Mesendoderm (in vitro differentiated cells): Measurements from ENCODE around the gene IL2RA.

Experiments
- DNase-seq: peaks from one replicate; pipeline ENCODE4 v3.0.0; 2013
- H2AK5ac ChIP-seq: 2 replicates; pipeline ENCODE4 v1.6.1; 2013; ENCODE audit warnings: low read length, inconsistent platforms
- H2BK120ac ChIP-seq: 2 replicates; pipeline ENCODE4 v1.6.1; 2013; ENCODE audit warnings: low read depth, mild to moderate bottlenecking, low read length, moderate library complexity, mixed read lengths
- H2BK15ac ChIP-seq: replicated peaks from 2 replicates; pipeline ENCODE4 v1.6.1; 2013; ENCODE audit warnings: low read depth, mild to moderate bottlenecking, moderate library complexity
- H2BK5ac ChIP-seq: 2 replicates; pipeline ENCODE4 v1.6.1; 2013; ENCODE audit warnings: low read length, inconsistent platforms
- H3K18ac ChIP-seq: 2 replicates; pipeline ENCODE4 v1.6.1; 2013; ENCODE audit warnings: mild to moderate bottlenecking, low read length, mixed read lengths
- H3K23ac ChIP-seq: one replicate; pipeline ENCODE4 v1.6.1; 2013; ENCODE audit warnings: low read length
- H3K27ac ChIP-seq: 2 replicates; pipeline ENCODE4 v1.5.1; 2013; ENCODE audit warnings: low read depth, mild to moderate bottlenecking, inconsistent platforms, low read length, moderate library complexity
- H3K27me3 ChIP-seq: 2 replicates; pipeline ENCODE4 v1.6.1; 2013; ENCODE audit warnings: low read length, control low read depth, mild to moderate bottlenecking, inconsistent platforms; ENCODE audit not compliant: insufficient read depth, poor library complexity
- H3K36me3 ChIP-seq: 2 replicates; pipeline ENCODE4 v1.6.1; 2013; ENCODE audit warnings: low read length, inconsistent platforms; ENCODE audit not compliant: control insufficient read depth, insufficient read depth
- H3K4ac ChIP-seq: one replicate; pipeline ENCODE4 v1.6.1; 2013; ENCODE audit warnings: low read depth, mild to moderate bottlenecking, low read length, moderate library complexity
- H3K4me1 ChIP-seq: 2 replicates; pipeline ENCODE4 v1.6.1; 2013; ENCODE audit warnings: low read depth, low read length, inconsistent platforms; ENCODE audit not compliant: control insufficient read depth
- H3K4me2 ChIP-seq: 2 replicates; pipeline ENCODE4 v1.6.1; 2013; ENCODE audit warnings: low read length
- H3K4me3 ChIP-seq: 2 replicates; pipeline ENCODE4 v1.5.1; 2013; ENCODE audit warnings: mild to moderate bottlenecking, low read length
- H3K56ac ChIP-seq: one replicate; pipeline ENCODE4 v1.6.1; 2013; ENCODE audit warnings: low read length
- H3K79me1 ChIP-seq: 2 replicates; pipeline ENCODE4 v1.6.1; 2013; ENCODE audit warnings: low read length, inconsistent platforms
- H3K79me2 ChIP-seq: 2 replicates; pipeline ENCODE4 v1.6.1; 2013; ENCODE audit warnings: mild to moderate bottlenecking, low read length; ENCODE audit not compliant: control insufficient read depth, insufficient read depth
- H3K9ac ChIP-seq: 2 replicates; pipeline ENCODE4 v1.6.1; 2013; ENCODE audit warnings: low read length, inconsistent platforms
- H4K5ac ChIP-seq: one replicate; pipeline ENCODE4 v1.6.1; 2013; ENCODE audit warnings: low read length
- H4K8ac ChIP-seq: one replicate; pipeline ENCODE4 v1.6.1; 2013; ENCODE audit warnings: low read depth, mild to moderate bottlenecking, control low read depth, low read length, moderate library complexity
- WGBS: extraction: QIAGEN DNeasy Blood & Tissue Kit; methylation state at CpG from one replicate; pipeline ENCODE4 v1.1.7; 2013; ENCODE audit warnings: low lambda C conversion rate, missing lambda C conversion rate; ENCODE audit not compliant: insufficient coverage; ENCODE audit errors: extremely low coverage; 5-methylcytosine and 5-hydroxymethylcytosine counted together

Gene IL2RA

GRCh38 chr10:6097063-6097462, 34.9 kb upstream of the IL2RA start:
- no peak overlapping the region for H2BK5ac ChIP-seq
- H3K4me2 ChIP-seq = no peak overlapping the region
- H3K4me3 ChIP-seq = no peak overlapping the region
- no peak overlapping the region for H4K5ac ChIP-seq
- peaks cover 49% of the 10 kb centered on the region for H3K79me2 ChIP-seq
- peak; percentile 59 for DNase-seq
- no peak overlapping the region for H3K18ac ChIP-seq
- no peak overlapping the region for H4K8ac ChIP-seq
- no peak overlapping the region for H3K56ac ChIP-seq
- H3K9ac ChIP-seq = no peak overlapping the region
- H3K36me3 ChIP-seq = peaks cover 2% of the 10 kb centered on the region
- peaks cover 5% of the 10 kb centered on the region for H3K79me1 ChIP-seq
- H3K27me3 ChIP-seq = no peaks in the 10 kb centered on the region
- H2BK120ac ChIP-seq = no peak overlapping the region
- H3K4me1 ChIP-seq = no peaks in the 10 kb centered on the region
- no peak overlapping the region for H3K4ac ChIP-seq
- H3K23ac ChIP-seq = no peak overlapping the region
- no peak overlapping the region for H2BK15ac ChIP-seq
- H2AK5ac ChIP-seq = no peak overlapping the region
- H3K27ac ChIP-seq = no peak overlapping the region
- no CpG with 5 or more reads among the region's 5 CpGs for WGBS

GRCh38 chr10:6095810-6096570, 33.8 kb upstream of the IL2RA start:
- H2BK5ac ChIP-seq = no peak overlapping the region

GRCh38 chr10:6092731-6093130, 30.6 kb upstream of the IL2RA start:
- Histone ChIP-seq H3K23ac (no peak overlapping the region), H3K4me3 (no peak overlapping the region), H3K9ac (no peak overlapping the region), H3K4me2 (no peak overlapping the region), H3K79me1 (peaks cover 10% of the 10 kb centered on the region), H4K5ac (no peak overlapping the region), H2BK15ac (no peak overlapping the region), H3K18ac (no peak overlapping the region), H3K4ac (no peak overlapping the region), H2BK5ac (no peak overlapping the region), H3K4me1 (peaks cover 5% of the 10 kb centered on the region), H3K27me3 (no peaks in the 10 kb centered on the region), H2AK5ac (no peak overlapping the region), H3K56ac (no peak overlapping the region), H3K79me2 (peaks cover 72% of the 10 kb centered on the region), H2BK120ac (no peak overlapping the region), H4K8ac (no peak overlapping the region), H3K27ac (no peak overlapping the region), H3K36me3 (peaks cover 2% of the 10 kb centered on the region)
- DNase-seq = no peak
- WGBS = no CpG with 5 or more reads among the region's 2 CpGs

More at GRCh38 chr10:6095810-6096570, 33.8 kb upstream of the IL2RA start:
- Histone ChIP-seq H4K5ac (no peak overlapping the region), H3K36me3 (peaks cover 2% of the 10 kb centered on the region), H3K23ac (no peak overlapping the region), H3K56ac (no peak overlapping the region), H3K18ac (no peak overlapping the region), H3K79me1 (peaks cover 5% of the 10 kb centered on the region), H2BK15ac (no peak overlapping the region), H2BK120ac (no peak overlapping the region), H2AK5ac (no peak overlapping the region), H3K27me3 (no peaks in the 10 kb centered on the region), H3K4me2 (no peak overlapping the region), H4K8ac (no peak overlapping the region), H3K79me2 (peaks cover 59% of the 10 kb centered on the region), H3K27ac (no peak overlapping the region), H3K4me3 (no peak overlapping the region), H3K9ac (peak overlapping the region; percentile 12), H3K4me1 (no peaks in the 10 kb centered on the region), H3K4ac (no peak overlapping the region)
- DNase-seq = no peak
- WGBS = no CpG with 5 or more reads among the region's 12 CpGs

- H4K5ac ChIP-seq = no peak overlapping the region
- H3K56ac ChIP-seq = no peak overlapping the region
- peaks cover 5% of the 10 kb centered on the region for H3K4me1 ChIP-seq
- WGBS = no CpG with 5 or more reads among the region's 1 CpG
- H3K36me3 ChIP-seq = no peaks in the 10 kb centered on the region
- H3K4ac ChIP-seq = no peak overlapping the region
- no peak overlapping the region for H2BK120ac ChIP-seq
- H2AK5ac ChIP-seq = no peak overlapping the region
- H3K4me3 ChIP-seq = no peak overlapping the region
- no peak overlapping the region for H3K23ac ChIP-seq
- H3K4me2 ChIP-seq = no peak overlapping the region
- H4K8ac ChIP-seq = no peak overlapping the region
- DNase-seq = peak; percentile 60
- no peak overlapping the region for H3K27ac ChIP-seq
- no peak overlapping the region for H3K18ac ChIP-seq
- peaks cover 64% of the 10 kb centered on the region for H3K79me2 ChIP-seq
- H3K27me3 ChIP-seq = no peaks in the 10 kb centered on the region
- H3K79me1 ChIP-seq = peaks cover 9% of the 10 kb centered on the region
- no peak overlapping the region for H2BK5ac ChIP-seq
- no peak overlapping the region for H3K9ac ChIP-seq
- H2BK15ac ChIP-seq = no peak overlapping the region
Observed at GRCh38 chr10:6091630-6092029, 29.5 kb upstream of the IL2RA start.

GRCh38 chr10:6089334-6090219, 27.4 kb upstream of the IL2RA start:
- peak overlapping the region; percentile 82 for H3K18ac ChIP-seq
- H3K23ac ChIP-seq = peak overlapping the region; percentile 59
- H3K4me1 ChIP-seq = peaks cover 5% of the 10 kb centered on the region
- H3K36me3 ChIP-seq = no peaks in the 10 kb centered on the region
- DNase-seq = peak; percentile 90
- peak overlapping the region; percentile 93 for H3K9ac ChIP-seq
- H3K27ac ChIP-seq = peak overlapping the region; percentile 27
- no peaks in the 10 kb centered on the region for H3K27me3 ChIP-seq
- peak overlapping the region; percentile 69 for H4K8ac ChIP-seq
- peaks cover 6% of the 10 kb centered on the region for H3K79me1 ChIP-seq
- no peak overlapping the region for H2BK15ac ChIP-seq
- H2BK5ac ChIP-seq = no peak overlapping the region
- H3K4ac ChIP-seq = peak overlapping the region; percentile 84
- peaks cover 47% of the 10 kb centered on the region for H3K79me2 ChIP-seq
- peak overlapping the region; percentile 89 for H3K4me3 ChIP-seq
- H3K56ac ChIP-seq = peak overlapping the region; percentile 93
- no peak overlapping the region for H4K5ac ChIP-seq
- peak overlapping the region; percentile 85 for H3K4me2 ChIP-seq
- WGBS = no CpG with 5 or more reads among the region's 53 CpGs
- H2AK5ac ChIP-seq = no peak overlapping the region
- H2BK120ac ChIP-seq = no peak overlapping the region
